H1 (cell line): ENCODE data around the gene BCKDHA. TPM values are rescaled to one million over a fixed set of nuclear protein-coding genes. Genes with fewer than 3 reads are reported as not detected.

Source experiments
- CTCF ChIA-PET: fragments of 300-600 bp; sonication (Branson Sonifier 250); formaldehyde crosslinking; loops from one replicate; lab custom pipeline; 2021; ENCODE audit not compliant: partially characterized antibody; lab: Charles Lee
- POLR2A ChIA-PET: fragments of 300-600 bp; sonication (Branson Sonifier 250); formaldehyde crosslinking; loops from one replicate; lab custom pipeline; 2021; ENCODE audit warnings: inconsistent platforms; ENCODE audit not compliant: partially characterized antibody; lab: Charles Lee
- DNase-seq, 2 experiments: peaks; one replicate each; pipeline versions ENCODE4 v3.0.0 to v3.0.0-alpha.2; 2010 to 2022; ENCODE audit warnings: low spot score in 2 of 2, low read depth in 1 of 2, mixed read lengths in 1 of 2
- FAIRE-seq: peaks from 2 replicates; lab custom pipeline; 2011; peaks lifted over from hg19 to GRCh38; lab: Jason Lieb, UNC
- H2AFZ ChIP-seq: 2 replicates; pipeline ENCODE4 v1.8.1; 2012; ENCODE audit warnings: low read length, inconsistent platforms
- H2AK5ac ChIP-seq: 2 replicates; pipeline ENCODE4 v1.6.1; 2013; ENCODE audit warnings: low read depth, low read length
- H2BK120ac ChIP-seq: replicated peaks from 2 replicates; pipeline ENCODE3; 2013; ENCODE audit warnings: low read depth, low read length, inconsistent platforms
- H2BK12ac ChIP-seq: 2 replicates; pipeline ENCODE4 v1.6.1; 2013; ENCODE audit warnings: low read depth, low read length
- H2BK15ac ChIP-seq: 2 replicates; pipeline ENCODE4 v1.6.1; 2013; ENCODE audit warnings: low read length
- H2BK20ac ChIP-seq: 2 replicates; pipeline ENCODE4 v1.6.1; 2013; ENCODE audit warnings: low read length
- H2BK5ac ChIP-seq: 2 replicates; pipeline ENCODE4 v1.6.1; 2013; ENCODE audit warnings: low read depth, low read length
- H3K14ac ChIP-seq: 2 replicates; pipeline ENCODE4 v1.6.1; 2013; ENCODE audit warnings: inconsistent platforms; ENCODE audit not compliant: insufficient read length
- H3K18ac ChIP-seq: 2 replicates; pipeline ENCODE4 v1.6.1; 2013; ENCODE audit warnings: low read length; ENCODE audit errors: extremely low read depth
- H3K23ac ChIP-seq: 2 replicates; pipeline ENCODE4 v1.6.1; 2013; ENCODE audit warnings: inconsistent platforms; ENCODE audit not compliant: insufficient read length
- H3K23me2 ChIP-seq: 2 replicates; pipeline ENCODE4 v1.6.1; 2013; ENCODE audit warnings: low read depth, low read length
- H3K27ac ChIP-seq: 2 replicates; pipeline ENCODE4 v1.6.1; 2011; ENCODE audit warnings: low read depth, low read length, inconsistent platforms
- H3K27me3 ChIP-seq, 4 experiments: replicated peaks in 1 of 4; 1 replicate in 1 of 4; 2 replicates in 3 of 4; pipeline versions ENCODE4 v1.6.1 to v1.8.1; 2011 to 2013; ENCODE audit warnings: low read length in 3 of 4, mild to moderate bottlenecking in 3 of 4, inconsistent platforms in 2 of 4, mixed read lengths in 2 of 4, moderate library complexity in 1 of 4; ENCODE audit not compliant: control insufficient read depth in 3 of 4, insufficient read depth in 3 of 4; ENCODE audit errors: extremely low read depth in 1 of 4
- H3K36me3 ChIP-seq, 4 experiments: 2 replicates each; pipeline versions ENCODE4 v1.6.1 to v1.8.1; 2011 to 2013; ENCODE audit warnings: mild to moderate bottlenecking in 4 of 4, low read length in 3 of 4, moderate library complexity in 2 of 4, control low read depth in 1 of 4, inconsistent platforms in 1 of 4; ENCODE audit not compliant: insufficient read depth in 4 of 4, control insufficient read depth in 2 of 4
- H3K4ac ChIP-seq: replicated peaks from 2 replicates; pipeline ENCODE3; 2013; ENCODE audit warnings: low read length, low read depth, mixed read lengths, inconsistent platforms; ENCODE audit not compliant: insufficient read length
- H3K4me1 ChIP-seq, 4 experiments: replicated peaks in 1 of 4; 1 replicate in 1 of 4; 2 replicates in 3 of 4; pipeline versions ENCODE4 v1.6.1 to v1.8.1; 2011 to 2013; ENCODE audit warnings: low read length in 3 of 4, inconsistent platforms in 2 of 4, mixed read lengths in 1 of 4; ENCODE audit not compliant: insufficient read depth in 4 of 4, control insufficient read depth in 3 of 4
- H3K4me2 ChIP-seq, 2 experiments: 2 replicates each; pipeline versions ENCODE4 v1.6.1 to v1.8.1; 2011 to 2013; ENCODE audit warnings: low read depth in 2 of 2, low read length in 2 of 2, control low read depth in 1 of 2, inconsistent platforms in 1 of 2, mild to moderate bottlenecking in 1 of 2; ENCODE audit not compliant: insufficient read depth in 1 of 2
- H3K4me3 ChIP-seq, 4 experiments: fragments of 200-600, 300-600 bp in 1 of 4; sonication (generic), shearing (Covaris generic), sonication (Bioruptor Twin) in 1 of 4; 2 replicates each; pipeline versions ENCODE4 v1.5.1 to v1.8.1; 2011 to 2016; ENCODE audit warnings: low read length in 4 of 4, low read depth in 3 of 4, control low read depth in 2 of 4, inconsistent platforms in 2 of 4, mild to moderate bottlenecking in 2 of 4, mixed read lengths in 1 of 4, moderate library complexity in 1 of 4; ENCODE audit not compliant: insufficient read depth in 2 of 4; ENCODE audit errors: extremely low read depth in 1 of 4
- H3K56ac ChIP-seq: replicated peaks from 2 replicates; pipeline ENCODE3; 2013; ENCODE audit warnings: low read depth, mild to moderate bottlenecking, mixed read lengths, low read length, inconsistent platforms; ENCODE audit not compliant: insufficient read length
- H3K79me1 ChIP-seq: 2 replicates; pipeline ENCODE4 v1.6.1; 2013; ENCODE audit warnings: low read depth, low read length, control low read depth
- H3K79me2 ChIP-seq, 2 experiments: 2 replicates each; pipeline versions ENCODE4 v1.6.1 to v1.8.1; 2012 to 2013; ENCODE audit warnings: low read length in 2 of 2, mild to moderate bottlenecking in 2 of 2, inconsistent platforms in 1 of 2; ENCODE audit not compliant: insufficient read depth in 2 of 2, control insufficient read depth in 1 of 2
- H3K9ac ChIP-seq, 4 experiments: replicated peaks in 1 of 4; 1 replicate in 1 of 4; 2 replicates in 3 of 4; pipeline versions ENCODE4 v1.6.1 to v1.8.1; 2011 to 2013; ENCODE audit warnings: low read depth in 3 of 4, low read length in 3 of 4, control low read depth in 2 of 4, mild to moderate bottlenecking in 2 of 4, moderate library complexity in 2 of 4, inconsistent platforms in 1 of 4; ENCODE audit errors: extremely low read depth in 1 of 4
- H3K9me3 ChIP-seq, 2 experiments: 2 replicates each; pipeline versions ENCODE4 v1.6.1 to v1.8.1; 2012 to 2013; ENCODE audit warnings: mild to moderate bottlenecking in 2 of 2, moderate library complexity in 2 of 2, control low read depth in 1 of 2, inconsistent platforms in 1 of 2, low read depth in 1 of 2, low read length in 1 of 2, mixed read lengths in 1 of 2; ENCODE audit not compliant: insufficient read depth in 2 of 2
- H4K20me1 ChIP-seq, 2 experiments: replicated peaks in 1 of 2; 2 replicates each; pipeline versions ENCODE3 to v1.8.1; 2011 to 2013; ENCODE audit warnings: inconsistent platforms in 2 of 2, low read length in 2 of 2, mild to moderate bottlenecking in 1 of 2; ENCODE audit not compliant: insufficient read depth in 2 of 2, control insufficient read depth in 1 of 2
- H4K5ac ChIP-seq: 2 replicates; pipeline ENCODE4 v1.6.1; 2013; ENCODE audit warnings: low read length, low read depth, mixed read lengths, inconsistent platforms; ENCODE audit not compliant: insufficient read length
- H4K8ac ChIP-seq: 2 replicates; pipeline ENCODE4 v1.8.0; 2013; ENCODE audit warnings: mild to moderate bottlenecking, moderate library complexity, low read length, inconsistent platforms; ENCODE audit not compliant: insufficient read depth; ENCODE audit errors: extremely low read depth
- H4K91ac ChIP-seq: replicated peaks from 2 replicates; pipeline ENCODE3; 2013; ENCODE audit warnings: low read length, mixed read lengths, inconsistent platforms; ENCODE audit not compliant: insufficient read length
- BCL11A ChIP-seq, 2 experiments: IDR thresholded peaks; one replicate each; pipeline ENCODE4 v1.6.1; 2011; ENCODE audit warnings: low read depth in 2 of 2, low read length in 2 of 2, mild to moderate bottlenecking in 2 of 2
- CHD2 ChIP-seq: IDR thresholded peaks from 2 replicates; pipeline ENCODE4 v1.6.1; 2012; ENCODE audit warnings: low read length, improper control_type of control experiment
- KDM4A ChIP-seq: IDR thresholded peaks from one replicate; pipeline ENCODE4 v1.7.1; 2012; ENCODE audit warnings: low read depth, mild to moderate bottlenecking, moderate library complexity, low read length, inconsistent platforms; ENCODE audit not compliant: severe bottlenecking
- RAD21 ChIP-seq, 2 experiments: IDR thresholded peaks in 1 of 2; conservative IDR thresholded peaks in 1 of 2; 2 replicates each; pipeline ENCODE4 v1.6.1; 2011; ENCODE audit warnings: low read depth in 2 of 2, low read length in 2 of 2, improper control_type of control experiment in 1 of 2, inconsistent platforms in 1 of 2, mild to moderate bottlenecking in 1 of 2, moderate library complexity in 1 of 2
- SRF ChIP-seq: IDR thresholded peaks from 2 replicates; pipeline ENCODE4 v1.6.1; 2011; ENCODE audit warnings: mild to moderate bottlenecking, low read depth, low read length, moderate library complexity
- WGBS, 2 experiments: shearing (Covaris generic) in 1 of 2; methylation state at CpG; one replicate each; pipeline versions ENCODE4 v1.1.6 to v1.1.7; 2013 to 2015; ENCODE audit warnings: low lambda C conversion rate in 2 of 2, mixed read lengths in 2 of 2, inconsistent platforms in 1 of 2, low coverage in 1 of 2, missing lambda C conversion rate in 1 of 2; ENCODE audit not compliant: insufficient replicate concordance in 2 of 2, insufficient coverage in 1 of 2, insufficient read length in 1 of 2; ENCODE audit errors: extremely low coverage in 1 of 2, missing lambda C conversion rate in 1 of 2; 5-methylcytosine and 5-hydroxymethylcytosine counted together
- polyA plus RNA-seq, 7 experiments: library from polyadenylated mRNA; depleted of rRNA in 3 of 7; stranded (reverse) in 5 of 7; unstranded in 2 of 7; fragments of >200 nt in 5 of 7; fragments of 200-250 nt in 2 of 7; gene quantifications; 1 replicate in 5 of 7; 2 replicates in 1 of 7; 4 replicates in 1 of 7; pipeline versions ENCODE4 v1.2.1 to v1.2.3, GENCODE V29; 2011 to 2013; ENCODE audit warnings: missing spikeins in 2 of 7, mixed read lengths in 2 of 7
- total RNA-seq: library from RNA; stranded (reverse); fragmentation: NEBNext Ultra II Directional; extraction: Animal tissue kit (Norgen Biotek cat#: 25700); gene quantifications from 2 replicates; pipeline ENCODE4 v1.2.1, GENCODE V29; 2021

The BCKDHA gene
- total and polyA plus RNA-seq, 2 of the 8 experiments (the other 6 are each of a cell fraction or from before 2014, with no cell fraction given), result 14.2 to 69.6 TPM

GRCh38 chr19:41386442-41386841 is 11.2 kb upstream of the BCKDHA start:
- POLR2A ChIA-PET, result interaction anchor here (0.5 to 1.6 kb wide), 6 partner anchors 9 to 51 kb away, joined by 3 to 4 read pairs (median 3); no protein-coding TSS in a partner anchor
- H3K79me1 ChIP-seq, result no peaks in the 10 kb centered on the region
- no peak overlapping the region for H2BK120ac ChIP-seq
- H2BK12ac ChIP-seq, result no peak overlapping the region
- no peak overlapping the region for H3K14ac ChIP-seq
- H3K23ac ChIP-seq, result no peak overlapping the region
- WGBS, 2 experiments, result 94% methylated on average over 13 of the region's 13 CpGs; no CpG with 5 or more reads in 1 of the 2 experiments
- H3K18ac ChIP-seq, result no peak overlapping the region
- H3K23me2 ChIP-seq, result no peaks in the 10 kb centered on the region
- no peaks in the 10 kb centered on the region for H3K9me3 ChIP-seq
- CTCF ChIA-PET, result interaction anchor here (0.9 to 1.3 kb wide), 3 partner anchors 45 to 61 kb away, joined by 3 read pairs; no protein-coding TSS in a partner anchor
- H3K56ac ChIP-seq, result no peak overlapping the region
- DNase-seq (no peak), FAIRE-seq (no peak)
- H2BK15ac ChIP-seq, result no peak overlapping the region
- H3K36me3 ChIP-seq, result peaks cover 6 to 19% (median 17%) of the 10 kb centered on the region in 4 experiments; a peak in 7 of 8 replicates
- no peaks in the 10 kb centered on the region for H3K27me3 ChIP-seq
- H3K4ac ChIP-seq, result no peak overlapping the region
- H2AFZ ChIP-seq, result no peak overlapping the region
- H2BK5ac ChIP-seq, result no peak overlapping the region
- peaks cover 0 to 5% of the 10 kb centered on the region in 2 experiments for H4K20me1 ChIP-seq
- H3K27ac ChIP-seq, result no peak overlapping the region
- H2AK5ac ChIP-seq, result no peak overlapping the region
- H4K5ac ChIP-seq, result no peak overlapping the region
- H3K4me3 ChIP-seq, result no peak overlapping the region
- H3K79me2 ChIP-seq, result no peaks in the 10 kb centered on the region
- no peak overlapping the region for H2BK20ac ChIP-seq
- no peaks in the 10 kb centered on the region for H3K4me1 ChIP-seq
- no peak overlapping the region for H3K9ac ChIP-seq
- no peak overlapping the region for H4K91ac ChIP-seq
- no peak overlapping the region for H3K4me2 ChIP-seq
- H4K8ac ChIP-seq, result no peak overlapping the region
- TF ChIP-seq RAD21 (IDR thresholded peaks at IDR 0.05 in 1 of 2, conservative IDR thresholded peaks at IDR 0.05 in 1 of 2; ENCODE audit: low read depth in 2 of 2, low read length in 2 of 2) (no peak), SRF (no peak), CHD2 (no peak), BCL11A (IDR thresholded peaks at IDR 0.05; ENCODE audit: low read depth in 2 of 2, low read length in 2 of 2) (no peak), KDM4A (no peak)
